ACC112 (cell line): ENCODE data around the gene CDH1.

Source experiments
- H2AFZ ChIP-seq: fragments of 200-600 bp; sonication (generic); one replicate; pipeline ENCODE4 v1.6.0; 2017; ENCODE audit warnings: antibody characterized with exemption, low read length; ENCODE audit not compliant: unreplicated experiment
- H3K27ac ChIP-seq: fragments of 200-600 bp; sonication (generic); 2 replicates; pipeline ENCODE4 v1.5.1; 2014; ENCODE audit warnings: low read depth, mild to moderate bottlenecking, antibody characterized with exemption, low read length, moderate library complexity
- H3K27me3 ChIP-seq: fragments of 200-600 bp; sonication (generic); 2 replicates; pipeline ENCODE4 v1.6.1; 2014; ENCODE audit warnings: mild to moderate bottlenecking, antibody characterized with exemption, low read length, moderate library complexity, mixed read lengths; ENCODE audit not compliant: insufficient read depth
- H3K36me3 ChIP-seq: fragments of 200-600 bp; sonication (generic); 2 replicates; pipeline ENCODE4 v1.6.1; 2016; ENCODE audit warnings: mild to moderate bottlenecking, antibody characterized with exemption, low read length, moderate library complexity, mixed read lengths; ENCODE audit not compliant: insufficient read depth
- H3K4me1 ChIP-seq: fragments of 200-600 bp; sonication (generic); one replicate; pipeline ENCODE4 v1.6.1; 2016; ENCODE audit warnings: low read length, mixed read lengths; ENCODE audit not compliant: insufficient read depth, unreplicated experiment, control insufficient read depth
- H3K4me3 ChIP-seq: fragments of 200-600 bp; sonication (generic); 2 replicates; pipeline ENCODE4 v1.5.1; 2014; ENCODE audit warnings: mild to moderate bottlenecking, low read depth, low read length
- H3K79me2 ChIP-seq: fragments of 200-600 bp; sonication (generic); one replicate; pipeline ENCODE4 v1.6.0; 2016; ENCODE audit warnings: low read length; ENCODE audit not compliant: control insufficient read depth, unreplicated experiment, insufficient read depth

The CDH1 gene

GRCh38 chr16:68744744-68745280, 7.7 kb downstream of the CDH1 start:
- Histone ChIP-seq H3K27ac (no peak overlapping the region), H3K27me3 (peaks cover 7% of the 10 kb centered on the region; the same call in 1 of the 2 replicates), H2AFZ (no peak overlapping the region), H3K4me3 (no peak overlapping the region), H3K79me2 (no peaks in the 10 kb centered on the region), H3K4me1 (no peaks in the 10 kb centered on the region), H3K36me3 (no peaks in the 10 kb centered on the region)

GRCh38 chr16:68746951-68747350, 9.9 kb downstream of the CDH1 start:
- Histone ChIP-seq H3K4me1 (no peaks in the 10 kb centered on the region), H3K36me3 (no peaks in the 10 kb centered on the region), H3K79me2 (no peaks in the 10 kb centered on the region), H3K4me3 (no peak overlapping the region), H3K27me3 (peaks cover 7% of the 10 kb centered on the region; the same call in 1 of the 2 replicates), H3K27ac (no peak overlapping the region), H2AFZ (no peak overlapping the region)

- Histone ChIP-seq H3K4me3 (no peak overlapping the region), H3K36me3 (no peaks in the 10 kb centered on the region), H2AFZ (no peak overlapping the region), H3K27me3 (peaks cover 1% of the 10 kb centered on the region), H3K27ac (no peak overlapping the region), H3K79me2 (no peaks in the 10 kb centered on the region), H3K4me1 (no peaks in the 10 kb centered on the region)
These were observed 12.3 kb downstream of the CDH1 start for GRCh38 chr16:68749432-68749831.

GRCh38 chr16:68750193-68750695, 13.2 kb downstream of the CDH1 start:
- Histone ChIP-seq H3K79me2 (no peaks in the 10 kb centered on the region), H3K27ac (no peak overlapping the region), H3K4me3 (no peak overlapping the region), H3K27me3 (no peaks in the 10 kb centered on the region; the same call in 1 of the 2 replicates), H3K4me1 (no peaks in the 10 kb centered on the region), H3K36me3 (no peaks in the 10 kb centered on the region), H2AFZ (no peak overlapping the region)

GRCh38 chr16:68751160-68751559, 14.1 kb downstream of the CDH1 start:
- H3K27me3 ChIP-seq, result no peaks in the 10 kb centered on the region; the same call in 1 of the 2 replicates
- no peaks in the 10 kb centered on the region for H3K36me3 ChIP-seq
- H2AFZ ChIP-seq, result no peak overlapping the region
- no peak overlapping the region for H3K27ac ChIP-seq
- no peak overlapping the region for H3K4me3 ChIP-seq
- no peaks in the 10 kb centered on the region for H3K79me2 ChIP-seq
- no peaks in the 10 kb centered on the region for H3K4me1 ChIP-seq

GRCh38 chr16:68752602-68753001, 15.5 kb downstream of the CDH1 start:
- no peaks in the 10 kb centered on the region; the same call in 1 of the 2 replicates for H3K27me3 ChIP-seq
- H3K4me3 ChIP-seq, result no peak overlapping the region
- H3K27ac ChIP-seq, result no peak overlapping the region
- no peaks in the 10 kb centered on the region for H3K4me1 ChIP-seq
- no peaks in the 10 kb centered on the region for H3K79me2 ChIP-seq
- no peak overlapping the region for H2AFZ ChIP-seq
- H3K36me3 ChIP-seq, result no peaks in the 10 kb centered on the region

GRCh38 chr16:68754084-68754792, 17.1 kb downstream of the CDH1 start:
- no peaks in the 10 kb centered on the region for H3K4me1 ChIP-seq
- H3K27ac ChIP-seq, result no peak overlapping the region
- no peaks in the 10 kb centered on the region for H3K79me2 ChIP-seq
- no peaks in the 10 kb centered on the region; the same call in 1 of the 2 replicates for H3K27me3 ChIP-seq
- no peak overlapping the region for H2AFZ ChIP-seq
- H3K36me3 ChIP-seq, result no peaks in the 10 kb centered on the region
- H3K4me3 ChIP-seq, result no peak overlapping the region

- H2AFZ ChIP-seq, result no peak overlapping the region
- H3K36me3 ChIP-seq, result no peaks in the 10 kb centered on the region
- H3K4me3 ChIP-seq, result no peak overlapping the region
- H3K4me1 ChIP-seq, result peaks cover 12% of the 10 kb centered on the region
- no peak overlapping the region for H3K27ac ChIP-seq
- no peaks in the 10 kb centered on the region for H3K79me2 ChIP-seq
- no peaks in the 10 kb centered on the region; the same call in 1 of the 2 replicates for H3K27me3 ChIP-seq
These were observed 19.3 kb downstream of the CDH1 start for GRCh38 chr16:68756239-68756915.

- H3K4me3 ChIP-seq, result no peak overlapping the region
- H2AFZ ChIP-seq, result no peak overlapping the region
- H3K27me3 ChIP-seq, result no peaks in the 10 kb centered on the region
- peaks cover 12% of the 10 kb centered on the region for H3K4me1 ChIP-seq
- H3K36me3 ChIP-seq, result no peaks in the 10 kb centered on the region
- no peak overlapping the region for H3K27ac ChIP-seq
- H3K79me2 ChIP-seq, result no peaks in the 10 kb centered on the region
These were observed 20.5 kb downstream of the CDH1 start for GRCh38 chr16:68757625-68757935.

GRCh38 chr16:68759062-68759461, 22.0 kb downstream of the CDH1 start:
- H3K27me3 ChIP-seq, result no peaks in the 10 kb centered on the region
- H3K4me1 ChIP-seq, result peaks cover 12% of the 10 kb centered on the region
- H3K79me2 ChIP-seq, result no peaks in the 10 kb centered on the region
- no peak overlapping the region for H2AFZ ChIP-seq
- no peak overlapping the region for H3K27ac ChIP-seq
- H3K36me3 ChIP-seq, result no peaks in the 10 kb centered on the region
- H3K4me3 ChIP-seq, result no peak overlapping the region
